ENCODE results near the gene GRK5.
A peak's percentile ranks its signal among the peaks of the same experiment; 100 is the strongest.

The GRK5 gene

DNA sequence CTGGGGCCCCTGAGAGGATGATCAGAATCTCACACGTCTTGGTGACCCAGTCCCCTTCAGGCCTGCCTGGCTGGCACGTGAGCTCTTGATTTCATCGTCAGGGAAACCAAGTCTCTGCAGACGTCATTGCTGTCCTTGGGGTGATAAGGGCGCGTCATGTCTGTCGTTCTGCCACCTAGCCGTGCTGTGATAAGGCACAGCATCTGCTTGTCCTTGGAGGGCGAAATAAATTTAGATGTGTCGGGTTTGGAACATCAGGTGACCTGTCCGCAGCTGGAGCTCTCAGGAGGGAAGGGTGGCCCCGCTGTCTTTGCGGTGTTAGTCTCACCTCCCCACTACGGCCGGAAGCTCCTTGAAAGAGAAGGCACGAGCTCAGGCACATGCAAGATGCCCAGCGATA lies 129.2 kb downstream of the GRK5 start:
- no peak for DNase-seq (ENCODE audit: insufficient read length, low spot score)
- FAIRE-seq: no peak

DNA sequence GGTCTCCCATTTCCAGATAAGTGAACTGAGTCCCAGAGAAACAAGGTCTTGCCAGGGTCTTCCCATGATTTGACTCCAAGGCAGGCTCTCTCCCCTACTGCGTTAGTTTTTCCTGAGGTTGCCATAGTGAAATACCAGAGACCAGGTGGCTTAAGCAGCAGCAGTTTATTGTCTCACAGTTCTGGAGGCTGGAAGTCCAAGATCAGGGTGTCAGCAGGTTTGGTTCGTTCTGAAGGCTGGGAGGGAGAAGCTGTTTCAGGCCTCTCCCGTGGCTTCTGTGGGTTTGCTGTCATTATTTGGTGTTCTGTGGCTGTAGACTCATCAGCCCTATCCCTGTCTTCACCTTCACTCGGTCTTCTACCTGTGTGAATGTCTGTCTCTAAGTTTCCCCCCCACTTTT lies 129.9 kb downstream of the GRK5 start:
- FAIRE-seq: no peak
- DNase-seq (ENCODE audit: insufficient read length, low spot score): no peak

DNA sequence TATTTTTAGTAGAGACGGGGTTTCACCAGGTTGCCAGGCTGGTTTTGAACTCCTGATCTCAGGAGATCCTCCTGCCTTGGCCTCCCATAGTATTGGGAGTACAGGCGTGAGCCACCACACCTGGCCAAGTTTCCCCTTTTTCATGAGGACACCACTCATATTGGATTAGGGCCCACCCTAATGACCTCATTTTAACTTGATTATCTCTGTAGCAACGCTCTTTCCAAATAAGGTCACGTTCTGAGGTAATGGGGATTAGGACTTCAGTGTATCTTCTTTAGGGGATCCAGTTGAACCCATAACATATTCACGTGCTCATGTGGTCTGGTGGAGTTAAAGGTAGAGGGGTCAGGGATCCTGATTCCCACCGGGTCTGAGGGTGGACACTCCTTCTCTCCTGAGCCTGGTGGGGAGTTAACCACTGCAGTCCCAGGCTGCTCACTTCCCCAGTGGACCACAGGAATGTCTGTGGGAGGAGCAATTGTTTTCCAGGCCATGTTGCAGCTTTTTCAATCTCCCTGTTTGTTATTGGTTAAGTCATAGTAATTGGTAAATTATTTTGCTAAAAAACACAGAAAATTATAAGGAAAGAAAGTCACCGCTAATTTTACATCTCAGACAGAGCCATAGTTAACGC lies 130.5 kb downstream of the GRK5 start:
- no peak for FAIRE-seq
- DNase-seq (ENCODE audit: insufficient read length, low spot score): peak; percentile 64

DNA sequence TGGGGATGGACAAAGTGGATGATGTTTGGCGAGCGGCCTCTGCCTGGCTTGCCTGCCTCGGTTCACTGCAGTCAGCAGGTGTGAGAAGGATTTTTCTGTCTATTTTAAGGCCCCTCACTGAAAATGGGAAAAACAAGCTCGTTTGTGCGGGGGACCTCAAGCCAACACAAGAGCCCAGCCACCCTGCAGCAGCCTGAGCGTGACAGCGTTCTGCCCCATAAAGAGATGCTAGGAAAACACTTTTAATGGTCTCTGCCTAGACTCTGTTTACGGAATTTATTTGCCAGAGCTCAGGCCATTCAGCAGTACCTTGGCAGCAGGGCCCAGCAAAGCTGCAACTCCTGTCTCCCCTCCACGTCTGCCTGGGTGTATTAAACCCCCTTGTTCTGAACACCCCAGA lies 131.7 kb downstream of the GRK5 start:
- no peak for DNase-seq (ENCODE audit: insufficient read length, low spot score)
- no peak for FAIRE-seq

DNA sequence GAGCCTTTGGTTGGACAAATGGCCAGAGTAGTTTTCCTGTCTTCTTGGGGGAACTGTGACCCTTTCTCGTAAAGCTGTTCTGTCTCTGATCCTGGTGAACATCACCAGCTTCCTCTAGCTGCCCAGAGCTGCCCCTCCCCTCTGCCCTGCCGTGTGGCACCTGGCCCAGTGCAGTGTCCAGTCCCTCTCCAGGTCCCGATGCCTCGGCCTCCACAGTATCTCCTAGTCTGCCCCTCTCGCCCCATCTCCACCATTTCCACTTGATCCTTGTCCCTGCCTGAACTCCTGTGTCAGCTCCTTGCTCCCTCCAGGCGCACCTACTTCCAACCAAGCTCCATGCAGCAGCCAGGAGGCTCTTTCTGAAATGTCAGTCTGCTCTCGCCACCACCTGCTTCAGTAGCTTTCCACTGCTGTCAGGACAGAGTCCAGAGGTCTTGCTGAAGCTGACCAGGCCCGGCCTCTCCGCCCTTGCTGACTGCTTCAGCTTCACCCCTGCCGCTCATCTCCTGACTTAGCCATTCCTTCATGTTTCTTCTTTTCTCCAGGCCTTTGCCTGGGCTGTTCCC lies 133.6 kb downstream of the GRK5 start:
- FAIRE-seq: no peak
- DNase-seq (ENCODE audit: insufficient read length, low spot score): no peak

DNA sequence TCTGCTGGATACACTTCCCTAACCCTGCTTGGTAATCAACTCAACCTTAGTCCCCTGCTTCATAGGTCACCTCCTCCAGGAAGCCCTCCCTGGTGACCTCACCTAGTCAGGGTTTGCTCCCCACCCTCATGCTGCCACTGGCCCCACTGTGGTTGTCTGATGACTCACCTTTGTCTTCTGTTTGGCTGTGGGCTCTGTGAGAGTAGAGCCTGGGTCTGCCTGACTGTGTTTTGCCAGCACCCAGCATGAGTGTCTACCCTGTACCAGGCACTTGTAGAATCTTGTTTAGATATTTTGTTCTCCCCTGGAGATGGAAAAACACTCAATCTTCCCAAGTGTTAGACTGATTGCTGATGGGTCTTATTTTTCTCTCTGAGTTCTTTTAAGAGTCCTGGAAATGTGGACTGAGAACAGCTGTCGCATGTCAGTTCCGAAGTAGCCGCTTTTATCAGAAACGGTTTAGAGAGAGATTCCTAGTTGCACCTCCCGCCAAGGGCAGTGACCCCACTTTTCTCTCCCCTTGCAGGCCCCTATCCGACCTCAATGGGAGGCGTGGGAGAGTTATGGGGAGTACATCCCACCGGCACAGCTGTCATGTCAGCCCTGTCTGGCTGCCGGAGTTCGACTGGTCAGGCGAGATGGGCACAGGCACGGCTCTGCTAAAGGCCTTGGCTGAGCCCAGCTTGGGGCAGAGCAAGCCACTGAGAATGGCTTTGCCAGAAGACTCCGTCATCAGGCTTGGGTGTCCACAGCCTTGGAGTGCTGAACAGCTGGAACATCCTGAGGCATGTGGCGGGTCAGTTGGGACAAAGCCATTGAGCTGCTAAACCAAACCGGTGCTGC lies 134.3 kb downstream of the GRK5 start:
- DNase-seq (ENCODE audit: insufficient read length, low spot score) (no peak), FAIRE-seq (no peak)

DNA sequence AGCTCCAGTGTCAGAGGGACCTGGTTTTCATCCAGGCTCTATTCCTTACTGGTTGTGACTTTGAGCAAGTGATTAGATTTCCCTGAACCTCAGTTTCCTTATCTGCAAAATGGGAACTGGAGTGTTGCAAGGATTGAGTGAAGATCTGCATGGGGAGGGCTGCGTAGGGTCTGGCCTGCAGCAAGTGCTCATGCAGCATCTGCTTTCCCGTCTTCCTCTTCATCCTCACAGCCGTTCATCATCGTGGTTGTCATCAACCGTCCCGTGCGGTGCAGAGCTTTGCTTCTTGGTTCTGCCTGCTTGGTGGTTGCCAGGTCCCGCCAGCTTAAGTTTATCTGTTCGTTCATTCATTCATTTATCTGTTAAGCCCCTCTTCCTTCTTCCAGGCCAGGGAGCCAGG lies 135.0 kb downstream of the GRK5 start:
- FAIRE-seq (no peak), DNase-seq (ENCODE audit: insufficient read length, low spot score) (no peak)

DNA sequence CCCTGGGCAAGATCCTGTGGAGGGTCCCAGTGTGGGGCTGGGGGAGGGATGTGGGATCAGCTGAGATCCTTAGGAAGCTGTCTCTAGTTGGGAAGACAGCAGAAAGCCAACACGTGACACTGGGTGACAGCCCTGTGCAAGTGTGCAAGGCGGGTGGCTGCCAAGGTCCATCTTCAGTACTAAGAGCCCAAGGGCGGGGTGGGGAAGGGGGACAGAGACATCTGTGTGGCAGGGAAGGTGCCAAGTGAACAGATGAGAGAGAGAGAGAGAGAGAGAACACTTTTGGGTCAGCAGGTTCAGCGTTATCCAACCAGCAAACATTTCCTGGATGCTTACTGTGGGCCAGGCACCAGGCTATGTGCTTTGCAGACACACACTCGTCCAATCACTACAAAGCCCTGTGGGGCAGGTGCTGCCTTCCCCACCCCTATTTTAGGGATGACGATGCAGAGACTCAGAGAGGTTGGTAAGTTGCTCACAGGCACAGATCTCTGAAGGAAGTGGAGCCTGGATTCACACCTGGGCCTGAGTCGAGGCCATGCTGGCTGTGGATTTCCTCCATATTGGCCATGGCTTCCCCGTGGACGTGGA lies 135.7 kb downstream of the GRK5 start:
- FAIRE-seq: no peak

DNA sequence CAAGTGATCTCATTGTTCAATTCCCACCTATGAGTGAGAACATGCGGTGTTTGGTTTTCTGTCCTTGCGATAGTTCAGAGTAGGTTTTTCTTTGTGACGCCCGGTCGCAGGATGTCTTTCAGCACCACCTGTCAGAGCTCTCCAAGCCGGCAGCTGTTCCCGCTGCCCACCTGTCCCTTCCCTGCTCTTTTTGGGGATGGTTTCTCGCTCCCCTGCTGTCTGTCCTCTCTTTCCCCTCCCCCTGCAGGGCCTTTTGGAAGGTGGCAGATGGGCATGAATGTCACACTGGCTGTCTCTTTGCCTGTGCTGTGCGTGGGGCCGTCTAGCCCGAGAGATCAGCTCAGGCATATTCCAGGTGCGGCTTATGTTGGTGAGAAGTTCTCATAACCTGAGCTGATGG lies 137.0 kb downstream of the GRK5 start:
- DNase-seq (ENCODE audit: insufficient read length, low spot score) (no peak), FAIRE-seq (no peak)

More for the DNA sequence above, 135.7 kb downstream of the GRK5 start:
- no peak for DNase-seq (ENCODE audit: insufficient read length, low spot score)

DNA sequence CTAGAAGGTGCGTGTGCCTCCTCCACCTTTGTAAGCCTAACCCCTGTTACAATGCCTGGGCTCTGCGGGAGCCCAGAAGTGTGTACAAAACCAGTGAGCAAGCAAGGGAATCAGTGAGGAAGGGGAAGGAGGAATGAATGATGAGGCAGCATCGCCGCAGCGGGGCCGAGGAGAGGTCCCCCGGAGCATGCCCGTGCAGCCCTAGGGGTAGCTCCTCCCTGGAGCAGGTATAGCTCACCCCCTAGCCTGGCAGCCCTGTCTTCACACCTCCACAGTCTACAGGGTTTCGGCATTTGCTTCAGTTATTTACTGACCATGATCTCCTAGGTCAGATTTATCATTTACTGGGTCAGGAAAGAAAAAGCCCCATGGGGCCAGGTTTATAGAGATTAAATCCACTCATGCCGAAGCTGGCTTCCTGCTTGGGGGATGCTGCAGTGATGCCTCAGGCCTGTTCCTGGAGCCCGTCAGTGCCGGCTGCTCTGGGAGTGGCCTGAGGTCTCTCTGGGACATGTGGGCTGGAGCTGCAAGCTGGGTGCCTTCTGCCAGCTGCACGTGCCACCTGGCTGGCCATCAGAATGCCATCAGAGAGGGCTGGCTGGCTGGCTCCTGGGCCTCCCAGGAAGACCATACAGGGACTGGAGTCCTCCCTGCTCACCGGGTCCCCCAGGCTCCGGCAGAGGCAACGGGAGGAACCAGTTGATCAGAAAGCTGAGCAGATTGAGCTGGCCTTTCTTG lies 138.9 kb downstream of the GRK5 start:
- no peak for FAIRE-seq
- DNase-seq (ENCODE audit: insufficient read length, low spot score): no peak

DNA sequence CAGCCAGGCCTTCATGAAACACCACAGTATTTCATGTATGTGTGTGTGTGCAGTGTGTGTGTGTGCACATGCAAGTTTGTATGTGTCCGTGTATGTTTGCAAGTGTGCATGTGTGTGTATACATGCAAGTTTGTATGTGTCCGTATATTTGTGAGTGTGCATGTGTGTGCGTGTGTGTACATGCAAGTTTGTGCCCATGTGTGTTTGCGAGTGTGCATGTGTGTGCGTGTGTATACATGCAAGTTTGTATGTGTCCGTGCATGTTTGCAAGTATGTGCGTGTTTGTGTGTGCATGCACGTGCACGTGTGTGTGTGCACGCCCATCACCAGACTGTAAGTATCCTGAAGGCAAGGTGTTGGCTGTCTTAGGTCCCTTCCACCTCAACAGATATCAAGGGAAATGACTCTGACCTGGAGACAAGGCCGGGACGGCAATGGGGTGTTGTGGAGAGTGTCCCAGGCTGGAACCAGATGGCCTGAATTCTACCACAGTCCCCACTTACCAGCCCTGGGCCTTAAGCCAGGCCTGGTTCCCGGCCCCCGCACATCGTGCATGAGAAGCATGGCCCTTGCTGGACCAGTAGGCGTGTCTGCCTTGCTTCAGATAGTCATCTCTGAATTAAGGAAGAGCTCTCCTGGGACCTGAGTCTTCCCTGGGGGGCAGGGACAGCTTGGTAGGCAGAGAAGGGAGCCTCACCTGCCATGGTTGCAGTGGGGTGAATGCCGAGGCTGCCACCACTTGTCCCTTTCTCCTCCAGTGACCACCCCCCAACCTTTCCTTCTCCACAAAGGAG lies 140.0 kb downstream of the GRK5 start:
- FAIRE-seq (peak; percentile 71), DNase-seq (ENCODE audit: insufficient read length, low spot score) (no peak)

DNA sequence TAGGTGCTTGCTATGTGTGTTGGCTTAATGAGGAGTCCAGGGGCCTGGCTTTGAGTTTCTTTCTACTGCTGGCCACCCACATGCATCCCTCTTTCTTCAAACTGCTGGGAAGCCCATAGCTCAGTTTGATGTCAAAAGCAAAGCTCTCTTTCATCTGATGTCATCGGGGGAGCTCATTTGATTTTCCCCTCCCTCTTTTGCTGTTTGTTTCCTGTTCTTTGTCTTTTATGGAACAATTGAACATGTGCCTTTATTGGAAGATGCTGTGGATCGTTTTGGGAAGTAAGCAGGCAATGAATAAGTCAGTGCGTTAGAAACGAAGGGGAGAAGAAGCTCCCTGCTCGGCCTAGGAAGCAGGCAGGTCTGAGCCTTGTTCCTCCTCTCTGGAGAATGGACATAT lies 140.7 kb downstream of the GRK5 start:
- DNase-seq (ENCODE audit: insufficient read length, low spot score) (no peak), FAIRE-seq (no peak)

DNA sequence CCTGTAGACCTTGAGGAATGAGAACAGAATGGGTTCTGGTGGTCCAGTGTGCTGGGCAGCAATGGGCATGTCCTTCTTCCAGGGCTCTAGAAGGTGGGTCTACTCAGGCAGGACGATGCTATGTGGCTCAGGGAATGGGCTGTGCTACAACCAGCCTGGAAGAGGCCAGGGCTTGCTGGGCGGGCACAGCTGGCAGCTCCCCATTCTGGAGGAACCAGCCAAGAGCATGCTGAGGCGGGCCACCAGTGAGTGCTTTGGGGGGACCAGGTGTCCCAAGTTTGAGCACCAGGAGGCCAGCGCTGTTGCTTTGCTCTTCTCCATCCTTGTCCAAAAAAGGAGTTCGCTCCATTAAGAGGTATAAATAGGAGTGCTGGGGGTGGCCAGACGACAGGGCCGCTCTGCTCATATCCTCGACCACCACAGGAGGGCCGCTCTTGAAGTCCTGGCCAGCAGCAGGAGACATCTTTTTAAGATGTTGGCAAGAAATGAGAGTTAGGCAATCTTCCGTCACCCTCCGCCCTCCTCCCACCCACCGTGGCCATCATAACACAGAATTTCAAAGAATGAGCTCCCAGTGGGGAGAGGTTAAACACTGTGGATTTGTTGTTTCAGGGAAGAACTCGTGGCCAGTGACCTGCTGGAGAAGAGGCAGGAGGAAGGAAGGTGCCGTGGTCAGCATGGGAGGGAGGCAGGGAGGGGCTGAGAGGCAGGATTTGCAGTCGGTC lies 141.3 kb downstream of the GRK5 start:
- DNase-seq (ENCODE audit: insufficient read length, low spot score) (no peak), FAIRE-seq (no peak)

DNA sequence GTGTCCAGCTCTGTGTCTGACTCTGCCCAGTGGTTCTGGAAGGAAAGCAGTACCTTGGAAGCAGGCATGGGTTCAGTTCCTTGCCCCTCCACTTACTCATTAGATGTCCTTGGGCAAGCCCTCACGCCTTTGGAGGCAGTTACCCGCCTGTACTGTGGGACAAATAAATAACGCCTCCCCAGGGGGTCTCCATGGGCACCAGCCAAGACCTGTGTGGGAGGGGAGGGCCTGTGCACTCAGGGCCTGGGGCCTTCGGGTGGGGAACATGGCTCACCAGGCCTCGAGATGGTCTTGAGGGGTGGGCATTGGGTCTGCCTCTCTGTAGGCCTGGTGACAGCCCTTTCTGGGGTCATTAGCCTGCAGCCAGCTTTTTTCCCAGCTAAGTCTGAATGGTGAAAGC lies 142.0 kb downstream of the GRK5 start:
- no peak for DNase-seq (ENCODE audit: insufficient read length, low spot score)
- FAIRE-seq: no peak

DNA sequence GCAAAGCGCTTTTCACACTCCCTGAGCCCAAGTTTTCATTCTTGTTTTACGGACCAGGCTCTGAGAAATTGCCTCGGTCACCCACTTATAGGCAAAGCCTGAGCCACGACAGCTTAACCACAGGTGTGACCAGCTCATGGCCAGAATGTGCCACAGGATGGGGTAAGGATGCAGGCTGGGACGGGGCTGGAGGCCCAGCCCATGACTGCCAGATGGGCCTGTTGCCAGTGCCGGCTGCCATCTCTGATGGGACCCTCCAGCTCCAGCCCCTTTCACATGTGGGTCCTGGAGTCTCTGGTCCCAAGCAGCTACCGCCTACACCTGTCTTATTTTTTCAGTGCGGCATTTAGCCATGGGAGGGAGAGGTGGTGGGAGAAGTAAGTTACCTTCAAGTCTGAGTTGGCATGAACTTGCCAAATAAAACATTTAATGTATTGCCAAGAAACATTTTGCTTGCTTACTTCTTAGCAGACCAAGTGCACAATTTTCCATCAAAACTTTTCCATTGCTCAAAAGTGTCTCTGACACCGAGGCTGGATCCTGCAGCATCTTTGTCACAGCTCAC lies 142.6 kb downstream of the GRK5 start:
- no peak for FAIRE-seq
- no peak for DNase-seq (ENCODE audit: insufficient read length, low spot score)

DNA sequence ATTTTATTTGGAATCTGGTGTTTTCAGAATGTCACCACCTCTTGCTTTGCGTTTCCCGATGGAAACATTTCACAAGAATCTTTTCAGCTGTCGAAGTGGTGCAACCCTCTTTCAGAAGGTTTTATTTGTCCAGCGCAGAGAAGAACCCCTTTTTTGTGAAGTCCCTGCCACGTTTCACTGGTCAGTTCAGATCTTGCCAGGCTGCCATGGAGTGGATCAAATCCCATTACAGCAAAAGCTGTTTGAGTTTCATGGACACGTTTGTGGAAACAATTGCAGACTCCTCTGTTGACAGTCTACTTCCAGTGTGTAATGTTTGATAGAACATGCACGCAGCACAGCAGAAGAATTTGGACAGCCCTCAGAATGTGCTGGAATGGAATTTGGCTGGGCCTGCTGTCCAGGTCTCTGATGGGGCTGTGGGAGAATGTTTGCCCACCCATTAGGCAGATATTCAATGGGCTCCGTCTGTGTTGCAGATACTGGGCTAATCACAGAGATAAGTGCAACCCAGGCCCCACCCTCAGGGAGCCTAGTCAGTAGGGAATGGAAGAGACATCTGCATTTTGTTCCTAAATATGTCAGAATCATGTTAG lies 143.2 kb downstream of the GRK5 start:
- no peak for FAIRE-seq
- no peak for DNase-seq (ENCODE audit: insufficient read length, low spot score)

DNA sequence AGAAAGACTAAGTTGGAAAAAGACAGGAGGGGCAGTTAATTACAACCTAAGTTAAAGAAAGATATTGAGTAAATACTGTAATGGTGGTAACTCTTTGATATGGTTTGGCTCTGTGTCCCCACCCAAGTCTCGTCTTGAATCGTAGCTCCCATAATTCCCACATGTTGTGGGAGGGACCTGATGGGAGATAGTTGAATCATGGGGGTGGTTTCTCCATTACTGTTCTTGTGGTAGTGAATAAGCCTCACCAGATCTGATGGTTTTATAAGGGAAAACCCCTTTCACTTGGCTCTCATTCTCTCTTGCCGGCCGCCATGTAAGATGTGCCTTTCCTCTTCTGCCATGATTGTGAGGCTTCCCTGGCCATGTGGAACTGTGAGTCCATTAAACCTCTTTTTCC lies 143.8 kb downstream of the GRK5 start:
- no peak for DNase-seq (ENCODE audit: insufficient read length, low spot score)

DNA sequence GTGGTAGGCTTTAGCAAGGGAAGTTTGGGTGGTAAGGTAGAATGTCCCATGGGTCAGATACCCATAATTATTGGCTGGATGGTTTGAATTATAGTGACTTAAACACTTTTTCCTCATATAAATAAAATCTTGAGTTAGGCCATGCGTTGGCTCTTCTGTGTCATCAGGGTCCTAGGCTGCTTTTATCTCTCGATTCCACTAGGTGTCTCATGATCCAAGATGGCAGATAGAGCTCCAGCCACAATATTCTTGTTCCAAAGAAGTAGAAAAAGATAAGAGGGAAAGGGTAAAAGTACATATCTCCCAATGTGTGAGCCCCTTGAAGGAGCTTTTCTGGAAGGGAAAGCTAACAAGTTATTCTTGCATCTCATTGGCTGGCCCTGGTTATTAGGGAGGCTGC lies 144.7 kb downstream of the GRK5 start:
- no peak for DNase-seq (ENCODE audit: insufficient read length, low spot score)
- no peak for FAIRE-seq

More for the DNA sequence above, 143.8 kb downstream of the GRK5 start:
- FAIRE-seq: no peak

DNA sequence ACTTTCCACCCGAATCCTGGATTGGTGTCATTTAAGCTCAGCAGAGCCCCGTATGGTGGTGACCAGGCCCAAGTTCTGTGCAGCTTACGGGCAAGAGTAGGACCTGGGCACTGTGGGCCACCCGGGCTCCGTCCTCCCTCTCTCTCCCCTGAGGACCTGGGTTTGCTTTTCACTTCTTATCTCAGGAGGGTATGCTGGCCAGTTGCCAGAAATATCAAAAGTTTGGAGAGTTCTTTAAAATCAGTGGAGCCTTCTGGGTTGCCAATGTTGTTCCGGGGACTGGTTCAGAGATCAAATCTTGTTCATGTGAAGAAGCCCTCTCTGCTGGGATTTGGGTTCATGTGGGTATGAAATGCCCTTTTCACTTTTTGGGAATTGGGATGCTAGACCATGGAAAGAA lies 145.4 kb downstream of the GRK5 start:
- no peak for FAIRE-seq

More for the DNA sequence above, 145.4 kb downstream of the GRK5 start:
- no peak for DNase-seq (ENCODE audit: insufficient read length, low spot score)
